Muscle of back (tissue), 11 donors: ENCODE data around the gene TFAP2A. TPM values are rescaled to one million over a fixed set of nuclear protein-coding genes. Genes with fewer than 3 reads are reported as not detected.

Experiments
- DNase-seq, 3 donors: peaks; one replicate each; pipeline versions ENCODE4 v3.0.0 to v3.0.0-alpha.2; 2013
- polyA plus RNA-seq, 10 donors: library from polyadenylated mRNA; unstranded; fragments of 120-200 nt; gene quantifications; one replicate each; pipeline ENCODE4 v1.2.1, GENCODE V29; 2013; ENCODE audit not compliant: insufficient read length in 10 of 10

TFAP2A gene
- polyA plus RNA-seq, 10 donors = 0.25 to 15.6 (median 0.54) TPM

DNA sequence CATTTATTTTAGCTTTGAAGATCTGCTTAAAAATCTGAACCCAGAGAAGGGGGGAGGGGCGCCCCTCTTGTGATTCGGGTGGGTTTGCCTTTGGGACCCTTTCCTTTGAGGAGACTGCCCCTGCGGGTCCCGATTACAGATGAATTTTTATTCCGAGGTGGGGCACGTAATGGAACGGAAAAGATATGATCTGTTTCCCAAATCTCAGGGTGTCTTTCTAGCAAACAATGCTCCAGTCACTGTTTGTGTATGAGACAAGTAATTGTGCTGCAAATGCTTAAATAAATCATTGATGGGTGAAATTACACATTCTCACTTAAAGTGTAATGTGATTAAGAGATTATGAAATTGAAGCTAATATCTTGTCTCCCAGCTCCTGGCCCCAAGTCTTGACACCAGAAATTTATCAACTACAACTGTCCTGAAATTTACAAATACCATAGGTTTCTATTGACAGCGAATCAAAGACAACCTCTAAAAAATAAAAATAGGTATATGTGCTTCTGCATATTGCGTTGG, 30.7 kb downstream of the TFAP2A start:
- DNase-seq = peak in 1 of 3 donors; percentile 26

- peak in 1 of 3 donors; percentile 26 for DNase-seq
Measured at GRCh38 chr6:10383331-10384090, 31.4 kb downstream of the TFAP2A start.

DNA sequence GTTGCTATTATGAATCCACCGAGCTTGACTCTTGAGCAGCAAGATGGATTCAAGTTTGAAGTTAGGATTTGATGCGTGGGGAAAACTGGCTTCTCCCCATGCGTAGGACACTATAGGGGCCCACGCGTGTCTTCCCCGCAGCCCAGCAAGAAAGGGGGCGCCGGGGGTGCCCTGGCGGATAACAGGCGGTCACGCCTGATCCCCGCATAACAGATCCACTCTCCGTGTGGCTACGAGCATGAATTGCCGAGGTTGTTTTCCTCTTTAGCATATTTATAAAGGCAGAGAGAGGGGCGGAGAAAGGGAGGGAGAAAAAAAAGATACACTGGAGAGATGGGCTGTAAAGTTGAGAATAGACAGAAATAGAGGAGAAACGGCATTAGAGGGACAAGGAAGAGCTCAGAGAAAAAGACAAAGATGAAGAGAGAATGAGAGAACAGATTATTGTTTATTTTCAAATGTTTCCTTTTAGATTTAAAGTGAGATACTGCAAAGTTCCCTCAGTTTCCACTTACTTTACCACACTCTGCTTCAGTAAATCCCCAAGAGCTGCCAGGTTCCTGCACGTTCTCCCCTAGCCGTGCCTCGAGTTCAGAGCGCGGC, 32.0 kb downstream of the TFAP2A start:
- peak in 1 of 3 donors; percentile 26 for DNase-seq

DNA sequence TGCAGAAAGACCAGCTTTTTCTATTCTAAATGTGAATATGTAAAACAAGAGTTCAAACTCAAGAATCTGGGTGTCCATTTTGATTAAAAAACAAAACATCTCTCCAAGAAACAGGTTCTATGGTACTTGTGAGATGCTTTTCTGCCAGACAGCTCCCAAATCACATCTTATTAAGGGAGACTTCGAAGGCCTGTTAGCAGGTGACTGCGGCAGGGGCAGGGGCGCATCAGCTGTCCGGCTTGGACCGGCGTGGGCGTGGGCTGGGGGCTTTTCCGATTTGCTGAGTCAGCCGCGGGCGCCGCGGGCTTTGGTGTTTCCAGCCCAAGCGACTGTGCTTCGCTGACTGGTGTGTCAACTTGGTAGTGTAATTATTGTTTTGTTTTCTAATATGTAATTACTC, 32.6 kb downstream of the TFAP2A start:
- peak in 1 of 3 donors; percentile 10 for DNase-seq

DNA sequence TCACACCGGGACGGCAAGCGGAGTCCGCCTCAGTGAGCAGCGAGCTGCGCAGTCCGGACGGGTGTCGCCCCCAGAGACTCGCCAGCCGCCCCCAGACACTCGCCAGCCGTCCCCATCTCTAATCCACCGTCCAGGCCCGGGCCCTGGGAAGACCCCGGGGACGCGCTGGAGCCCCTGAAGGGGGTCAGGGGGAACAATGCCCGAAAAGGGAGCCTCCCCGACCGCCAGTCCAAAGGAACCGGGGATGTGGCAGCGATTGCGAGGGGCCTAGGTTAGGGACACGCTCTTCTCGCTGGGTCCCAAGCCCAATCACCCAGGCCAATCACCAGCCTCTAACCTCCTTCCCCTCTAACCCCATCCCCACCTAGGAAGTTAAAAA, 33.1 kb downstream of the TFAP2A start:
- no peak for DNase-seq

- peak in 1 of 3 donors; percentile 49 for DNase-seq
Measured at GRCh38 chr6:10381133-10381829, 33.6 kb downstream of the TFAP2A start.

DNA sequence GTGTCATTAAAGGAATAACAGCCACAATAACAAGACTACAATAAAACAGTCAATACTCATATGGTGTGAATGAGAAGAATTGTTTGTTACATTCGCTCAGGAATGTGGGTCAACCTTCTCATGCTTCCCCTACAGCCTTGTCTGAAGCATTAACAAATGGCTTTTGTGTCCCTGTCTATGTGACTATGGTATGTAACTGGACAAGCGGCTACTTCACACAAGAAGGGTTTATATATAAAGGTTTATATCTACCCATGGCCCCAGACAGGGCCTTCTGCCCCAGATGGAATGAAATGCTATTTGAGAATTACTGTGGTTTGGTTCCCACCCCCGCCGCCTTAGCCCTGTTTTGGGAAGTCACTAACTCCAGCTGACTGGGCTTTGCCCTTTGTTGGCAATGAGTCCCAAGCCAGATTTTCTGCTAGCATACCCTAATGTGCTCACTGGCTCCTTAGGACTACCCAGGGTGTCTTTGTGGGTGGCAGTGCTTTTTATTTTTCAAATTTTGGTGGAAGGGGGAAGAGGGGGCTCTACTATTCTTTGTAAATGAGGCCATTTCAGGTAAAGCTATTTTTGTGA, 39.4 kb downstream of the TFAP2A start:
- no peak for DNase-seq

DNA sequence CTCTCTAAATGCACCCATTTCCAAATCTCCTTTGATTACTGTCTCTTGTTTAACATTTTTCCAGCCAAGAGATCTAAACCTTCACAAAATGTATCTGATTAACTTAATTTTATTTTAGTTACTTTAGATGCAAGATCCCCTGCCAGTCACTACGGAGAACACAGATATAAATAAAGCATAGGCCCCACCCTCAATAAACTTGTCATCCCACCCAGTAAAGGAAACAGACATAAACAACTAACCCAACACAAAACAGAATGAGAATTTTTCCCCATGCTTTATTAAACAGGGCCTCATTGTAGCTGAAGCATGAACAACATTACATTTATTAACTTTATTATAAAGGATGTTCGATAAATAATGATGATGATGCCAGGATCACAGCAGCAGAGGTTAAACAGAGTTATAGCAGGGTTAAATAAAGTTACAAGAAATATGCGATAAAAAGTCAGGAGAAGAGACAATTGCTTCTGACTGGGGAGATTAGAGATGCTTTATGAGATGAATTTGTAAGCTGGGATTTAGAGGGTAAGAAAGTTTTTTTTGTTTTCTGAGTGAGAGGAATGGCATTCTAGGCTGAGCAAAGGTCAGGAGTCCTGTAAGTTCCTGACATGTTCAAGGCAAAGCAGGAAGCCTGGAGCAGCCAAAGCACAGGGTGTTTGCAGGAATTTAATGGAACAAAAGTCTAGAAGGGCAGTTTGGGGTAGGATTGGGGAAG, 41.1 kb downstream of the TFAP2A start:
- DNase-seq = no peak

- no peak for DNase-seq
Measured at GRCh38 chr6:10369896-10370295, 45.0 kb downstream of the TFAP2A start.

GRCh38 chr6:10368861-10369260, 46.0 kb downstream of the TFAP2A start:
- DNase-seq = no peak

- no peak for DNase-seq
Measured at GRCh38 chr6:10363911-10364310, 51.0 kb downstream of the TFAP2A start.

GRCh38 chr6:10362300-10362699, 52.6 kb downstream of the TFAP2A start:
- no peak for DNase-seq

DNA sequence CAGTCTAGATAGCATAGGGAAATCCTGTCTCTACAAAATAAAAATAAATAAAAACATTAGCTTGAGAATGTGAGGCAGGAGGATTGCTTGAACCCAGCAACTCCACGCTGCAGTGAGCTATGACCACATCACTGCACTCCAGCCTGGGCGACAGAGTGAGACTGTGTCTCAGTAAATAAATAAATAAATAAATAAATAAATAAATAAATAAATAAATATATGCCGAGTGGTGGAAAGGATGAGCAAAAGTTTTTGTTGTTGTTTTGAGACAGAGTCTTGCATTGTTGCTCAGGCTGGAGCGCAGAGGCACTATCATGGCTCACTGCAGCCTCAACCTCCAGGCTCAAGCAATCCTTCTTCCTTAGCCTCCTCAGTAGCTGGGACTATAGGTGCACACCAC, 53.4 kb downstream of the TFAP2A start:
- no peak for DNase-seq

DNA sequence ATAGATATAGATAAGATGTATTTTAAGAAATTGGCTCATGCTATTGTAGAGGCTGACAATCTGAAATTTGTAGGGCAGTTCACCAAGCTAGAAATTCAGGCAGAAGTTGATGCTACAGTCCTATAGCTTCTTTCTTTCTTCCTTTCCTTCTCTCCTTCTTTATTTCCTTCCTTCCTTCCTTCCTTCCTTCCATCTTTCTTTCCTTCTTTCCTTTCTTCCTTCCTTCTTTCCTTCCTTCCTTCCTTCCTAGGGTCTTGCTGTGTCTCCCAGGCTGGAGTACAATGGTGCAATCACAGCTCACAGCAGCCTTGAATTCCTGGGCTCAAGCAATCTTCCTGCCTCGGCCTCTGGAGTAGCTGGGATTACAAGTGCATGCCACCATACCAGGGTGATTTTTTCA, 55.3 kb downstream of the TFAP2A start:
- DNase-seq = no peak

- DNase-seq = no peak
Measured at GRCh38 chr6:10355115-10355702, 59.7 kb downstream of the TFAP2A start.

DNA sequence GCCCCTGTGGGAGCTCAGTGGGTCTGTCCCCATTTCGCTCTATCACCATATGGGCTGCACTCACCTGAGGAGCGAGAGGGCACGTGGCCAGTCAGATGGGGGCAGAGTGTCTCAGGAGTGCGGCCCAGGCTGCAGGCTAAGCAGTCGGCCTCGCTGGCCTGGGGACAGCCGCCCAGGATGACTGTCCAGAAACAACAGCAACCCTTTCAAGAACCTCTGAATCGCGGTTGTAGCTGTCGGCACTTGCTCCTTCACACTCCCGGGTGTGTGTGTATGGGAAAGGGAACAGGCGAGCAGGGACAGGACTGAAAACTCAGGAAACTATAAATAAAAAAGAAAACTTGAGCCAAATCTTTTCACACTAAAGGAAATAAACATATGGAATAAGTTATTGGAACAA, 63.1 kb downstream of the TFAP2A start:
- DNase-seq = peak; percentile 20 to 85 (median 43)

DNA sequence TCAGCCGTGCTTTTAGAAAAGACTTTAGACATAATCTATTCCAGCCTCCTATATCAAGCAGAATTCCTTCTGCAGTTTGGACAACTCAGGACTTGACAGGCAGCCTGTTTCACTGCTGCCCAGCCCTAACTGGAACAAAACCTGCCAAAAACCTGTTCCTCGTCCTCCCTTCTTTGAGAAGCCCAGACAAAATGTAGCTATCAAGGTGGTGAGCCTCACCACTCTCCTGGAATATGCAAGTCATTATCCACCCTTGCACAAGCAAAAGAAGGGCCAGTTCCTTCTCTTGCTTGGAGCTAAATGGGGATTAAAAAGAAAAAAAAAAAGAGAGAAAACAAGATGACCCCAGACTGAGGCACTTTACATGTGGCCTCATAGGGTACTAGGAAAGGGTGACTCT, 64.2 kb downstream of the TFAP2A start:
- DNase-seq = peak in 1 of 3 donors; percentile 13

- no peak for DNase-seq
Measured at GRCh38 chr6:10347561-10348327, 67.1 kb downstream of the TFAP2A start.
